Hematopoietic multipotent progenitor cell (in vitro differentiated cells): ENCODE measurements around the gene IL32. TPM values are rescaled to one million over a fixed set of nuclear protein-coding genes. Genes with fewer than 3 reads are reported as not detected.
A peak's percentile ranks its signal among the peaks of the same experiment; 100 is the strongest.

ENCODE experiments used
- DNase-seq, 3 donors: peaks; one replicate each; pipeline ENCODE4 v3.0.0-alpha.2; 2011 to 2015; ENCODE audit warnings: low read depth in 2 of 3, low spot score in 2 of 3
- total RNA-seq: library from RNA; depleted of rRNA; stranded (reverse); fragments of >200 nt; gene quantifications from one replicate; pipeline ENCODE4 v1.2.3, GENCODE V29; 2012

The IL32 gene
- total RNA-seq, 1 donor = 0.54 TPM

DNA sequence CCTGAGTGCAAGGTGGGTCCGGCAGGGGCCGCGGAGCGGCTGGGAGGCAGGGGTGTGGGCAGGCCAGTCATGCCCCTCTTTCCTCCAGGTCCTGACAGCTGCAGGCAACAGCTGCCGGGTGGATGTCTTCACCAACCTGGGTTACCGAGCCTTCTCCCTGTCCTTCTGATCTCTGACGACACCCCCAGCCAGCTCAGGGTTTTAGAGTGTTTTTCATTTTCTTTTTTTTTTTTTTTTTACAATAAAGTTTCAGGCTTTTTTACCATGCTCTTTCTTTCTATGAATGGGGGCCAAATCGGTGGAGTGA lies 38.0 kb upstream of the IL32 start:
- DNase-seq = no peak

DNA sequence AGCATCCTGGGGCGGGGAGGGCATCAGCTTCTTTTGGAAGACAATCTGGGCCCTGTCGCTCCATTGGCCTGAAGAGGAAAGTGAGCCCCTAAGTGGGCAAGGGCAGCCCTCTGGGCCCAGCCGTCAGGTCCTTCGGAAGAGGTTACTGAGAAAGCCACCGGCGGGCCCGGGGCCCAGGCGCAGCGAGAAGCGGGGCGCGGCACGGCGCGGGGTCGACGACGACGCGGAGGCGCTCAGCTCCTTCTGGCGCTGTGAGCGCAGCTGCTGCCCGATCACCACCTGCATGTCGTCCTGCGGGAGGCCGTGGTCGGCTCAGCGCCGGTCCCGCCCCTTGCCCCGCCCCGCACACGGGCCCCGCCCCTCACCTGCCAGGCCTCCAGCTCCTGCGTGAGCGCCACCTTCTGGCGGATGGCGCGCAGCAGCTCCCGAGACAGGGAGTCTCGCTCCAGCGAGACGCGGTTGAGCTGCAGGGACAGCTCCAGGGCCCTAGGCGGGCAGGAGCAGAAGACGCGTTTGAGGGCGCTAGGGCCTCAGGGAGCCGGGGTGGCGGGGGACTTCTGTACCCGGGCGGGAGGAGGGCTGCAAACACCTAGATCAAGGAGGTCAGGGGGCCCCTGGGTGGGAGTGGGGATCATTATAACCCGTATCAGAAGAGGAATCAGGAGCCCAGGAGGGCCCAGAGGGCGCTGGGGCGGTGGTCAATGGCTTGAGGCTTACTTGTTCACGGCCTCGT lies 37.3 kb upstream of the IL32 start:
- peak; percentile 84 to 89 (median 86) for DNase-seq

DNA sequence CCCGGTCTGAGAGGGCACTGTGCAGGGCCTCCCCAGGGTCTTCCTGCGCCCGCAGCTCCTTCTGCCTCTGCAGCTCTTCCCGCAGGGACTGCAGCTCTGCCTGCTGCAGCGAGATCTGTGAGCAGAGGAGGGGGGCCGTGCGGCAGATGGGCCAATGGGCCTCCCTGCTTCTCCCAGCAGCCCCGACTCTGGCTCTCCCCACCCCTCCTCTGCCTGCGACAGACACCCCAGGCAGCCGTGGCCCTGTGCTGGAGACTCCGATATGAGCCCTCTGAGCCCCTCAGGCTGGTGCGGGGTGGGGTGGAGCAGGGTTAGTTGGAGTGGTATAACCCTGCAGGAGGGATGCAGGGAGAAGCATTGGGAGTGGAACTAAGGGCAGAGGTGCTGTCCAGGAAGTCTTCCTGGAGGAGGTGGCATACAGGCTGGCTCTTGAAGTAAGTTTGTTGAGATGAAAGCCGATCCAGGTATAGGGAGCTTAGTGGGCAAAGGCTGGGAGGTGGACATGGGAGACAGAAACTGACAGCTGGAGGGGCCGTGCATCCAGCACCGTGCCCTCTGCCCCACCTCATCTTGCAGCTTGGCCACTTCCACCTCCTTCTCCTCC lies 36.6 kb upstream of the IL32 start:
- DNase-seq = no peak

DNA sequence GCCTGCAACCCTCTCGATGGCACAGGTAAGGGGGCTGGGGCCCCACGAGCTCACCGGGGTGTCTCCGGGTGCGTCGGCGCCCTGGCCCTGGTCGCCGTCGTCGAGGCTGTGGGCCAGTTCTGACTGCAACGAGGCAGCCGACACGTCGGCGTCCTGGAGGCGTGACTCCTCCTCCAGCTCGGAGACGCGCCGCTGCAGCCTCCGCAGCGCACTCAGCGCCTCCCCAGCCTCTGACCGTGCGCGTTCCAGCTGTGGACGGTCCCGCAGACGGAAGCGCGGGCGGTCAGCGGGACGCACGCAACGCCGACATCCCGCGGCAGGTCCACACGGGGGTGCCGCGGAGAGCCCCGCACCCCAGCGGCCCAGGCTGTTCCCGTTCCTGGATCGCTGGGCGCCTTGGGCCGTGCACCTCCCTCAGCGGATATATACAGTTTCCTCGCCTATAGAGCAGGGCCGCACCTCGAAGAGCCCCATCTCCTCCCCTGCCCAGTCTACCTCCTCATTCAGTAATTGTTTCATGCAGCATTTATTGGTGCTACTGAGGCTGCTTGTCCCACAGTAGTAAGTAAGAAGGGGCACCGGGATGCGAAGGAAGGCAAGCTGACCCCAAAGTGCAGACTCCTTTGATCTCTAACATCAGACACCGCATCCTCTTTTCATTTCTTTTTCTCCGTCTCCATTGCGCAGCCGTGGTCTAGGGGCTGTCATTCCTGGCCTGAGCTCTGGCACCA lies 35.8 kb upstream of the IL32 start:
- no peak for DNase-seq

DNA sequence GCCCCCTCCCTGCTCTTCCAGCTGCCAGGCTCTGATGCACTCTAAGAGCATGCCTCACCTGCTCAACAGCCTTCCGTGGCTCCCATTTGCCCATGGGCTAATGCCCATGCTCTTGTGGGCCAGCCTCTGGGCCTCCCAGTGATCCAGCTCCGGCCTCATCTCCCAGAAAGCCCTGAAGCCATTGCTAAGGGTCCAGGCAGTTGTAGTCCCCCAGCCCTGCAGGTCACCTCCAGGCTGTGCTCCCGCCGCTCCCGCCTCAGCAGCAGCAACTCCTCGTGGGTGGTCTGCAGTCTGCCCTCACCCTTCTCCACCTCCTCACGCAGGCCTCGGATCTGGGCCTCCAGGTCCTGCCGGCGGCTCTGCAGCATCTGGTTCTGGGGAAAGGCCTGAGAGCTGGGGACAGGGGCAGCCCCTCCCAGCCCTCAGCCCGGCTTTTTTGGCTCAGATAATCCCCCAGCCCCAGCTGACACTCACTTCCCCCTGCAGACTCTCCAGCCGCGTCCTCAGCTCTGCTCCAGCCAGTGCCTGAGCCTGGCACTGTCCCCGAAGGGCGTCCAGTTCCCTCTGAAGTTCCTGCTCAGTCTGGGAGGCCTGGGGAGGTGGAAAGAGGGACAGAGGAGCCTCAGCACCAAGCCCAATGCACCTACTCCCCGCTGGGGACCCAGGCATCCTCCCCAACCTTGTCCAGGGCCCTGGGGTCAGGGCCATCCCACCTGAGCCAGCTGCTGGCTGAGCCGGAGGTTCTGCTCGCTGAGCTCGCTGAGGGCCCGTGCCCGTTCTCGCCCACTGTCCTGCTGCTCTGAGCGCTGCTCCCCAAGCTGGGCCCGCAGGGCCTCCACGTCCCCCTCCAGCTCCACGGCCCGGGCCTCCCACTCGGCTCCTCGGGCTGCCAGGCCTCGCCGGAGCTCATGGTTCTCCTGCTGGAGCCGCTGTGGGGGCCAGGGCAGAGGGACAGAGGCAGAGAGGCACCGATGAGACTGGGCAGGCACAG lies 34.9 kb upstream of the IL32 start:
- DNase-seq = no peak

DNA sequence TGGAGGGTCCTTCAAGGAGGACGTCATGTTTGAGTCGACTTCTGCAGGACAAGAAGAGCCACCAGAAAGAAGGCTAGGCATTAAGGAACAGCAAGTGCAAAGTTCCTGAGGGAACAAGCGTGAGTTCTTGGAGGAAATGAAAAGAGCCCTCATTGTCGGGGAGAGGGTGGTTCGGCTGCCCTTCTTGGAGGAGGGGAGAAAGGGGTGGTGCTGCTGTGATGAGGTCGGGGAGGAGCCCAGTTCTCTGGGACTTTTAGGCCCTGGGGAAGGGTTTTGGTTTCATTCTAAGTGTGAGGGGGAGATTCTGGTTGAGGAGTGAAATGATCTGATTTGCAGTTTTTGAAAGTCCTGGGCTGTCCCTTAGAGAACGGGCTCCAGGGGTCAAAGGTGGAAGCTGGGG lies 32.8 kb upstream of the IL32 start:
- DNase-seq = no peak

DNA sequence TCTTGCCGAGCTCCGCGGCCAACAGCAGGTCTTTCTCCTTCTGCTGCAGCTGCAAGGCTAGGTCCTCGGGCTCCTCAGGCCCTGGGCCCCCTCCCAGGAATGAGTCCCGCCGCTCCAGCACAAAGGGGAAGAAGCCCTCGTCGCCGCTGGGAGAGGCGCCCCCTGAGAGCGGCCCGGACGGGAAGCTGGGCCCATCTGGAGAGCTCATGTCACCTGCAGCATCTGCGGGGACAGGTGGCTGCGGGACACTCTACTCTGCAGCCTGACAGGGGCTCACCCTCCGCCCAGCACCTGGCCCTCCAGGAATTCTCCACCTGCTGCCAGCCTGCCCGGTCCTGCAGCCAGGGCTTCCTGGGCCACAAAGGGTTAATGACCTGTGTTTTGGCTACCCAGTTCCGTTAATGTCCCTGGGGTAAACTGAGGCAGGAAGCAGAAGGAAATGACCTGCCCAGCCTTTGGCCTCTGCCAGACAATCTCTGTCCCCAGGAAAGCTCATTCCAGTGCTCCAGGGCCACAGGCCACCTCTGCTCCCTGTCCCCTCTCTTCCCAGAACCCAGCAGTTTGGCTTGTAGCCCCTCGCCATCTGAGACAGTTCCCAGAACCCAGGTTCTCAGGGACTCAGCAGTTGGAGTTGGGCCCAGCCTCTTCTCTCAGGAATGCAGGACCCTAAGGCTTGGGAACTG lies 30.0 kb upstream of the IL32 start:
- DNase-seq = no peak

DNA sequence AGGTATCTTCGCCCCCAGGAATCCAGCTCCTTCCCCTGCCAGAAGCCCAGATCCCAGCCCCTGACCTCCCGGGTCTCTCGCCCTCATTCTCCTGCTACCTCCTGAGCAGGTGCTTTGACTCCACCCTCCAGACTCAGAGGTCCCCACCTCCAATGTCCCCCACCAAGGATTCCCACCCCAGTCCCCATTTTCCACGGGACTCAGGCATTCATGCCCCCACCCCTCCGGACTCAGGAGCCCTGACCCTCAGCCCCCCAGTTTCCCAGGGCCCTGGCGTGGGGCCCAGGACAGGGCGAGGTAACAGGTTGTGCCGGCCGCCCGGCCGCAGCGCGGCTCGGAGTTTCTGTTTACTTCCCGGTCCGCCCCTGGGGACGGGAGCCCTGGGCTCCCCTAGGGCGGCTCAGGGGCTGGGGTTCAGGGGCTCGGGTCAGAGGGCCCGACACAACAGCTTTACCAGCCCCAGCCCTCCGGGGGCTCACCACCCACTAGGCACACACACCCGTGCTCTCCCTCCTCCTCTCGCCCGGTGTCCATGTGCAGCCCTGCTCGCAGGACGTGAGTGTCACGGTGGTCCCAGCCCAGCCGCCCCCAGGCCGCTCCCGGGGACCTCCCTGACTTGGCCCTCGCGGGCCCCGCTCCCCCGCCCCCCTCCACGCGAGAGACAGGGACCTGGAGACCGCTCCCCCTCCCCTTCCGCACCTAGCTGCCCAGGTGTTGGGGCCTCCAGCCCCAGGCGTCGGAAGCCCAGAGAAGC lies 29.3 kb upstream of the IL32 start:
- no peak for DNase-seq

DNA sequence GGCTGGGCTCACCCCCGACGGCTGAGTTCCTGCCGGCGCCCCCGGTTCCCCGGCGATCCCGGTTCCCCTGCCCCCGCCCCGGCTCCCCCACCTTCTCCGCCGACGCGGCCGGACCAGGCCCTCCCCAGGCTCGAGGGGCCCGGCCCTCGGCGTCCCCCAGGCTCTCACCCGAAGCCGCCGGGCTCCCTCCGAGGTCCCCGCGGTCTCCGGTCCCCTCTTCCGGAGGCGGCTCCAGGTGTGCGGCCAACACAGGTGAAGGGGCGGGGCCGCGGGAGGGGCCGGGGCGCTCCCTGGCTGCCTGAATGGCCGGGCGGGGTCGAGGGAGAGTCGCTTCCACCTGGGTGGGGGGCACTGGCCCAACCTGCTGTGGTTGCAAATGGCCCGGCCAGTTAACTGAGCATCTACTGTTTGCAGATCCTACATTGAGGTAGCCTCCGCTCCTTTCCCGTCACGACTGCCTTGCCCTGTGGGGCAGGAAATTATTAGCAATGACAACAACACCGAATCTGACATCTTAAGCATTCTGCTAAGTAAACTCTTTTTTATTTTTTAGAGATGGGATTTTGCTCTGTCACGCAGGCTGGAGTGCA lies 28.6 kb upstream of the IL32 start, which contains the start of gene BICDL2:
Gene BICDL2, minus strand, starts transcription at position 219 of the 590 bp plus-strand sequence. CDS start 1,448 bp downstream, outside the sequence.
- no peak for DNase-seq

DNA sequence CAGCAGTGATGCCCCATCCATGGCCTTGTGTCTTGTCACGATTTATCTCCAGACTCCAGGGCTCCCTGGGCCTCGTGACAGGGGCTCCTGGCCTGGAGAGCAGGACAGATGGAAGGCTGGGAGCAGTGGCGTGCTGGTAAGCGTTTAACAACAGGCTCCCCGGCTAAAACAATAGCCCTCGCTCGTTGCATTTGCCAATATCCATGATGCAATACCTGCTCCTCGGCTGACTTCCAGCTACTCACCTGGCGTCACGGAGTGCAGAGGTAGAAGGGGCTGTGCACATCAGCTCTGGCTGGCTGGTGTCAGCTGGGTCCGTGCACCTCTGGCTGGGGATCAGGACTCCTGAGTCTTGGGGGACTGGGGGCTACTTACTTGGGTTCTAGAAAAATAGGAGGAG lies 27.2 kb upstream of the IL32 start:
- no peak for DNase-seq

DNA sequence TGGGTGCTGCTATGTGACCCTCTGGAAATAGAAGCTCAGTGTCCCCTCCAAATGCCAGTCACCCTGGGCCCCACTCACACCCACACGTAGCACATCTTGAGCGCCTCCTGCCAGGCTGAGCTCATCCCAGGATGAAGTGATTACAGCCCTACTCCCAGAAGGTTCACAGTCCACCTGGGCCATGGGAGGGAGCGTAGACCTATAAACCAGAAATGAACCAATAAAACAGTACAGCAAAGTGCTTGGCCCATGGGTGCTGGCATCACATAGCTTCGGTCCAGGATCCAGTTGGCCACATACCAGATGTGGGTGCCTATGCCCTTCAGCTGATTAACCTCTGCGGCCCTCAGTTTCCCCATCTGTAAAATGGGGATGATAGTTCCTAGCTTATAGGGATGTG lies 26.5 kb upstream of the IL32 start:
- no peak for DNase-seq

DNA sequence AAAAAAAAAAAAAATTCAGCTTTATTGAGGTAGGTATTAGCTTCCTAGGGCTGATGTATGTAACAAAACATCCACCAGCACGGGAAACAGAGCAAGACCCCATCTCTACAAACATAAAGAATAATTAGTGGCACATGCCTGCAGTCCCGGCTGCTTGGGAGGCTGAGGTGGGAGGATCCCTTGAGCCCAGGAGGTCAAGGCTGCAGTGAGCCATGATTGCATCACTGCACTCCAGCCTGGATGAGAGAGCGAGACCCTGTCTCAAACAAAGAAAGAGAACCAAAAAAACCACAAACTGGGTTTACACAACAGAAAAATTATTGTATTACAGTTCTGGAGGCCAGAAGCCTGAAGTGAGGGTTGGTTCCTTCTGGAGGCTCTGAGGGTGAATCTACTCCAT lies 23.1 kb upstream of the IL32 start:
- DNase-seq = no peak

DNA sequence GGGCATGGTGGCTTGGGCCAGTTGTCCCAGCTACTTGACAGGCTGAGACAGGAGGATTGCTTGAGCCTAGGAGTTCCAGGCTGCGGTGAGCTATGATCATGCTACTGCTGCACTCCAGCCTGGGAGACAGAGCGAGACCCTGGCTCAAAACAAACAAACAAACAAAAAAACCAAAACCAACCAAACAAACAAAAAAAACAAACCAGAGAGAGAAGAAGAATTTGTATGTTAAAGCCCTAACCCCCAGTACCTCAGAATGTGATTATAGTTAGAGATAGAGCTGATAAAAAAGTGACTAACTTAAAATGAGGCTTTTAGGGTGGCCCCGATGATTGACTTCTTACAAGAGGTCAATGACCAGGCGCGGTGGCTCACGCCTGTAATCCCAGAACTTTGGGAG lies 20.7 kb upstream of the IL32 start:
- no peak for DNase-seq

DNA sequence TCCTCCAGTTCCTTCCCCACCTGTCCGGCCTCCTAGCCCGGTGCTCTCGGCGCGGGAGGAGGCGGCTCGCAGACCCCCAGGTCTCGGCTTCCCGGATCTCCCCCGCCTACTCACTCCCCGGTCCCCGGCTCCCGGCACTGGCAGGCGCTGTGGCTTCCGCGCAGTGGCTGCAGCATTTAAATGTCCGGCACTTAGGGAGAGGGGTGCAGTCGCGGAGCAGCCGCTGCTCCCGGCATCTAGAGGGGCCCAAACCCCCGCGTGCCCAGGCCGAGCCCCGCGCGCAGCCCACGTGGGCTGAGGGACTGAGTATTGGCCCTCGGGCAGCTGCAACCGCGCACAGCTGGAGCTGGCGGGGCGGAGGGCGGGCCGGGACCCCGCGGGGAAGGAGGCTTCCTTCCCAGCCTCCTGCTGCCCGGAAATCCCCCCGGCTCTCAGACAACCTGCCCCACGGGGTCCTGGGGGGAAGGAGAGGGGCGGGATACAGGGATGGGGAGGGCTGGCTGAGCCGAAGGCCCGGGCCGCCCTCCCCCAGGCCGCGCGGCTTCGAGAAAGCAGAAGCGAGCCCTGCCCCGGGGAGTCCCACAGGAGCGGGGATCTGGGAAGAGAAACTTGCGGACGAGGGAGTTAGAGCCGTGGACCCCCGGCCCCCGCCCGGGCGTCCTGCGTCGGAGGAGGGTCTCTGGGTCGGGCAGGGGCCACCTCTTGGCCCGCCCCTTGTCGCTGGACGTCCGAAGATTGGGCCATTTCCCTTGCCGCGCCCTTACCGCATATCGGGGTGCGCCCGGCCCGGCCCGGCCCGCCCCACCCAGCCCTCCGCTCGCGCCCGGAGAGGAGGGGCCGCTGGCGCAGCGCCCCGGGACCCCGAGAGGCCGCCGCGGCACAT lies 19.4 kb upstream of the IL32 start, which contains the start of gene MMP25:
Gene MMP25, plus strand, starts transcription at position 804 of the 883 bp plus-strand sequence. CDS start 357 bp downstream, outside the sequence.
- no peak for DNase-seq

DNA sequence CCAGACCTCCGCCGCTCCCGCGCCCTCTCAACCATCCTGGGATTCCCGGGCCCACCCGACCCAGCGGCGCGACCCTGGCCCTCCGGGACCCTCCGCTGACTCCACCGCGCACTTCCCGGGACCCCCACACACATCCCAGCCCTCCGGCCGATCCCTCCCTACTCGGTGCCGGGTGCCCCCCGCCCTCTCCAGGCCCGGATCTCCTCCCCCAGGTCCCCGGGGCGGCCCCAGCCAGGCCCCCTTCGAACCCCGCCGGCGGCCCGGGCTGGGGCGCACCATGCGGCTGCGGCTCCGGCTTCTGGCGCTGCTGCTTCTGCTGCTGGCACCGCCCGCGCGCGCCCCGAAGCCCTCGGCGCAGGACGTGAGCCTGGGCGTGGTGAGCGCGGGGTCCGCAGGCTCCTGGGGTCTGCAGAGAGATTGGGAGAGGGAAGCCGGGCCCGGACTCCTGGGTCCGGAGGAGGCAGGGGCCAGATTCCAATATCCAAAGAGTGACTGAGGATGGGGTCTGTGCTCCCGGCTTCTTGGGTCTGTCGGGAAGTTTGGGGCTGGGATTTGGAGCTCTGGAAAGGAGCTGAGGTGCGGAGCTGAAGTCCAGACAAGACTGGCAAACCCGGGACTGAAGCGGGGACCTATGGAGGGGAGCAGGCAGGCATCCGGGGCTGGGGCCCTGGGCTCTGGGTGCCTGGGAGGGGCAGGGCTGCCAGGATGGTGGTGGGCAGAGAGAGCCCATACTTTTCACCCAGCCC lies 18.6 kb upstream of the IL32 start:
- no peak for DNase-seq

DNA sequence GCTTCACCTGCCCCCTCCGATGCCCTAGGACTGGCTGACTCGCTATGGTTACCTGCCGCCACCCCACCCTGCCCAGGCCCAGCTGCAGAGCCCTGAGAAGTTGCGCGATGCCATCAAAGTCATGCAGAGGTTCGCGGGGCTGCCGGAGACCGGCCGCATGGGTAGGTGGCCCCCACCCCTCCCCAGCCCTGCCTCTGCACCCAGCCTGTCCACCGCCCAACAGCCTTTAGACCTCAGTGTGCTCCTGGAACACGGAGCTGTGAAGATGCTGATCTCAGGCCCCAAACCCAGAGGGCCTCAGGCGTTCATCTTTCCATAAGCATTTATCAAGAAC lies 18.1 kb upstream of the IL32 start:
- DNase-seq = no peak

DNA sequence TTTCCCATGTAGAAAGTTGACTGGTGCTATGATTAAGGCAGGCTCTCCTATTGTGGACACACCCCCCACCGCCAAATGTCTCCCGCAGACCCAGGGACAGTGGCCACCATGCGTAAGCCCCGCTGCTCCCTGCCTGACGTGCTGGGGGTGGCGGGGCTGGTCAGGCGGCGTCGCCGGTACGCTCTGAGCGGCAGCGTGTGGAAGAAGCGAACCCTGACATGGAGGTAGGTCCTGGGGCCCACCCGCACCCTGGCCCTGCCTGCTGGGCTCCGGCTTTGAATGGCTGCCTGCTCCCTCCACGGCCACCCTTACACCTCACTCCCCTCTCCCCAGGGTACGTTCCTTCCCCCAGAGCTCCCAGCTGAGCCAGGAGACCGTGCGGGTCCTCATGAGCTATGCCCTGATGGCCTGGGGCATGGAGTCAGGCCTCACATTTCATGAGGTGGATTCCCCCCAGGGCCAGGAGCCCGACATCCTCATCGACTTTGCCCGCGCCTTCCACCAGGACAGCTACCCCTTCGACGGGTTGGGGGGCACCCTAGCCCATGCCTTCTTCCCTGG lies 15.4 kb upstream of the IL32 start:
- DNase-seq = no peak
